HG03175 (cell line): Measurements from ENCODE around the gene LDB3.

Experiments
- ATAC-seq: cut with Tn5 transposase; IDR thresholded peaks from one replicate; pipeline ENCODE4 v1.9.1; 2021; ENCODE audit warnings: mild to moderate bottlenecking, moderate library complexity; ENCODE audit not compliant: unreplicated experiment

The LDB3 gene

GRCh38 chr10:86664341-86665217, 3.7 kb upstream of the LDB3 start:
- no peak for ATAC-seq

DNA sequence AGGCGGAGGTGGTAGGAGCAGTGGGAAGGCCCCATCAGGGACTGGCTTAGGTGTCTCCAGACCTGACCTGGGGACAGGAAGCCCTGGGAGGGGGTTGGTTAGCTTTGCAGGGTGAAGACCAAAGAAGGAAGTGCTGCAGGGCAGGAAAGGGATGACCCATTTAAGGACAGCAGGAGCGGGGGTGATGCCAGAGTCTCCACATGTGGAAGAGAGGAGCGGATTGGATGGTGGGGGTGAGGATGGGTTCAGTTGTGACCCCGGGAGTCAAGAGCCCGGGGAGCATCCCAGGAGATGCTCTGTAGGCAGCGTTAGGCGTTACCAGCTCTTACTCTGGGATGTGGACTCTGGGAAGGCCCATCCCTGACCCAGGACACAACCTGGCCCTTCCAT, 3.1 kb upstream of the LDB3 start:
- ATAC-seq: no peak

DNA sequence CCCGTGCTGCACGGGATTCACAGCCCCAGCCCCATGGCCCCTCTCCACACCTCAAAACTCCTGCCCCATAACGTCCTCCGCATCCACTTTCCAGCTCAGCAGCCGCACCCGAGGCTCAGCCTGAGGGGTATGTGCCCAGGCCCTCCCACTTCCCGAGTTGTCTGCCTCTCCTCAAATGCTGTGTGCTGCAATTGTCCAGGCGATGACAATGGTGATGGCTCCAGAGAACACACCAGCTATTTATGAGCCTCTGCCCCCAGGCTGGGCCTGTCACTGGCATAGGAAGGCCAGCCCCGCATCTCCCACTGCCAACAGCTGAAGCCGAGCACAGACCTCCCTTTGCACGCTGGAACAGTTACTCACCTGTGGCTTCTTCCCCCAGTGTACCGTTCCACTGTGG, 2.4 kb upstream of the LDB3 start:
- no peak for ATAC-seq

DNA sequence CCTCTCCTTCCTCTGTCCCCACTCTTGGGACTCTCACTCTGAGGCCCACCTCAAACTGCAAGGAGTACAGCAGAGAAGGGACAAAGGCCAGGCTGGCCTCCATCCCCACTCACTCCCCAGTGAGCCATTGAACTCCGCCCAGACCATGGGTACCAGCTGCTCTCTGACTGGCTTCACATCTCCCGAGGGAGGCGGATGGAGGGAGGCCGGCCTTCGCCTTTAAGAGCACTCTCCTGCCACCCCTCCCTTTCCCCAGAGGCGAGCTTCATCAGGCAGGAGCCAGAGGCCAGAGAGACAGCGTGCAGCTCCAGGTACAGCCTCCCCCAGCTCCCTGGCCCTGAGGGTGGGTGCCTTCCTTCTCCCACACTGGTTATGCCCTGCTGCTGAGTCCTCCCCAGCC, 1.8 kb upstream of the LDB3 start:
- no peak for ATAC-seq

DNA sequence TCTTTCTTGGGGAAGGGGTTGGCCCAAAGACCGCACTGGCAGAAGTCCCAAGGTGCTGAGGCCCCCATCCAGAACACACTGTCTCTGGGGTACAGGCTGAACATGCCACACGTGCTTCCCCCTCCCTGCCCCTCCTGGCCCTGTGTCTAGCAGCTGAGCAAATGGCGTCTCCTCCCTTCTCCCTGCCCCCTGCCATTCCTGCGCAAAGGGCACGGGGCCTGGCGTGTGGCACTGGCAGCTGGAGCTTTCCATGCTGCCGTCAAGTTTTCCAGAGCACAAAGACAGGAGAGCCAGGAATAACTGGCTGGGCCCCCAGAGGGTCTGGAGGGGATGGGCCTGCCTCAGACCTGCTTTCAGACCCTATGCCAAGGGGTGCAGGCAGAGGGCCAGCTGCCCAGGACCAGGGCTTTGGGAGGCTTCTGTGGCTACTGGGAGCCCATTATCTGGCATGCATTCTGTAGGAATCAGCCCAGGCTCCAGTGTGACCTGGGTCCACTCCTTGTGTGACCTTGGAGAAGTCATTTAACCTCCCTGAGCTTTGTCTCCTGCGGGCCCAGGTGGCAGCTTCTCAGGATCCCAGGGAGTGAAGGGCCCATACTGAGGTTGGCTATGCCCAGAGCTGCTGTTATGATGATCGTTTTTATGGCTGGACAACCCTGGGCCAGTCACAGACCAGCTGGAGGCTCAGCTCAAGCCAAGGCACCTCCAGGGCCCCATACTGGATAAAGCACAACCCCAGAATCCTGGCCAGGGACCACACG, 710 bp upstream of the LDB3 start:
- ATAC-seq: no peak

DNA sequence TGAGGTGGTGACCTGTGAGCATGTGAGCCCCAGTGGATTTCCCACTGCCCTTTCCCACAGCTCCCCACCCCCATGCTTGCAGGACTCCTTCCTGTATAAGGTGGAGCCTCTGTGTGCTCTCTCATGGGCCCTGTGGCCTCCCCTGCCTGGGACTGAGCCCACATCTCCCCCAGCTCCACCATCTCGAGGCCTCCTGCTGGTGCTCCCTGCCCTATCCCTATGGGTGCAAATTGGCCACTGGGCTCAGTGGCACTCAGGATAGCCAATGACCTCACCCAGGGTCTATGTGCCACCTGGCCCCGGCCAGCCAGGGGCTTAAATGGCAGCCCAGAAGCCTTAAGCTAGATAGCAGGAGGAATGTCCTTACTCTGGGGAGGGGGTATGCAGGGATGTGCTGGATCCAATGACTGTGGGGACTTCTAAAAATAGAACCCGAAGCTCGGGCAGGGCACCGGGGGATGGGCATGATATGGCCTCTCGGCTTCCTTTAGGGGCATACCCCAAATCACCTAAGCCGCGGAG, 2.0 kb downstream of the LDB3 start:
- ATAC-seq: no peak

DNA sequence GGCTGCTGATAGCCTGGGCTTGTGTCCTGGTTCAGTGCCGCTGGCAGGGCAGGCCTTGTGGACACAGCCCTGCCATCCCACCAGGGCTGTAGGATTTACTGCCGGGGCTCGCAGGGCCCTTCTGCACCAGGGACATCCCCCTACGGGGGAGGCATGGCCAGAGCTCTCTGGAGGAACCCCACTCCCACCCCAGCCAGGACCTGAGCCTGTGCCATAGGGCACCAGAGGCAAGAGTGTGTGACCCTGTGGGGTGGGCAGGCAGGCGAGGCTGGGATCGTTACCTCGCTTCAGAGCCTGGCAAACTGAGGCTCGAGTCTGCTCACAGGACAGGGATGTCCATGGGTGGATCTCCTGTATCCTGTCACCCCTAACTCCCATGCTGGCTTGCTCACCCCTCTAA, 2.6 kb downstream of the LDB3 start:
- no peak for ATAC-seq

DNA sequence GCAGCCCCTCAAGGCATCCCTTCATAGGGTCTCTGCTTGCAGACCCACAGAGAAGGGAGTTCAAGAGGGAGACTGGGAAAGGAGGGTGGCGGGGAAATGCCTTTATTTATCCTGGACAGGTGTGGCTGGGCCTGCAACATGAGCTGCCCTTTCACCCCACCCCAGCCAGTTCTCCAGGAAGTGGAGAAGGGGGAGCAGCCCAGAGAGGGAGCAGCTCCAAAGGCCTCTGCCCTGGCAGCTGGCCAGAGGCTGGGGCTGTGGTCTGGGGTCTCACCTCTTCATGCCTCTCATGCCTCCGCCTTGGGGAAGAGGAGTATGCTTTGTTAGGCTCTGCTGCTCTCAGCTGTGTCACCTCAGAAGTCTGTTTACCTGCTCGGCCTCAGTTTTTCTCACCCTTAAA, 3.1 kb downstream of the LDB3 start:
- ATAC-seq: no peak

DNA sequence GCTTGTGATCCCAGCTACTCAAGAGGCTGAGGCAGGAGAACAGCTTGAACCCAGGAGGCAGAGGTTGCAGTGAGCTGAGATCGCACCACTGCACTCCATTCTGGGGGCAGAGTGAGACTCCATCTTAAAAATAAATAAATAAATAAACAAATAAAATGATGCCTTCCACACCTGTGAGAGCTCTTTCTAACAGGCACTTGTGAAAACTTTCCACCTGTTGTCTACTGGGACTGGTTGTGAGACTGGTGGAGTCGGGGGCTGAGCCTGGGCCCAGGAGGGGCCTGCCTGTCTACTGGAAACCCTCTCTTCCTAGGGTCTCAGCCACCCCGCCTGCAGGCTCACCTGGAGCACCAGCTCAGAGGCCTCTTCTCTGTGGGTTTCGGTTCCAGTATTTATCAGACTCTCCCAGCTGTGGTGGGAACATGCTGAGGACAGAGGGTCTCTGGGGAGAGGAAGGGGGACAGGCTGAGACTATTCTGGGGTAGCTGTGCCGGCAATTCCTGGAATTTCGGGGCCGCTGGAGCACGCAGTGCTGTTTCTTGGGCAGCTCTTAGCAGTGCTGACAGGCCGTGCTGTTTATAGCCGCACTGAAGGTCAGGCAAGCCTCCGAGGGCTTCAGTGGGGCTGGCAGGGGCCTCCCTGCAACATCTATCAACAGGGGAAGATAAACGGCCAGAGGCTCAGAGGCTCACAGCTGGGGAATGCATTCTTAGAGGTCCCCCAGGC, 3.8 kb downstream of the LDB3 start:
- ATAC-seq: no peak

GRCh38 chr10:86673216-86673826, 5.0 kb downstream of the LDB3 start:
- ATAC-seq: no peak

DNA sequence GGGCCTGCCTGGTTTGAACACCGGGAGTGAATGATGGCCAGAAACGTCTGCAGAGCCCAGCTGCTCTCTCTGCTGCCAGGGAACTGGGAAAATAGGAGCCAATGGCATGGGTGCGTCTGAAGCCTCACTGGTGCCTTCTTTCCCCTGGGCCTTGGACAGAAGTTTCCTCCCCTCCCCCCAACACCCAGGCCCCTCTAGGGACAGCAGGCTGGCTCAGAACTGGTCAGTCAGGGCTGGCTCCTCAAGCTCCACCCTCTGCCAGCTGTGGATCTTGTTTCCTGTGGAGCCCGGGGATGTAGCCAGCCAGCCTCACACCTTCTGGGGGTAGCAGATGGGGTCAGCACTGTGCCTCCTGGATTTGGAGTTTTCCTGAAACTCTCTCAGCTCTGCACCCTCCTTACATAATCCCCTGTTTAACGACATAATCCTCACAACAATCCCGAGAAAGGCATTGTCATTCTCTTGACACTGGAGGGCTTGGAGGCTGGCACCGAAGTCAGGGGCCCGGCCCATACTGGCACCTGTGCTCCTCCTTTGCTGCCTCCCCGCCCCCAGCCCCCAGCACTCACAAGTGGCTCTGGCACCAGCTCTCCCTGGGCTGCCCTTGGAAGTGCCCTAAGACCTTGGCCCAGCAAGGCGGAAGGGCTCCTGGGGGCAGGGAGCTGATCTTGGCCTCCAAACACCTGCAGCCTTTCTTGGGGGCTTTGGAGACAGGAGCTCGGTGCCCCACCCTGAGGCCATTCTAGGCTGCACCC, 5.7 kb downstream of the LDB3 start:
- no peak for ATAC-seq

- ATAC-seq: no peak
Measured at GRCh38 chr10:86674912-86675311, 6.6 kb downstream of the LDB3 start.

- no peak for ATAC-seq
Measured at GRCh38 chr10:86677374-86677773, 9.1 kb downstream of the LDB3 start.

DNA sequence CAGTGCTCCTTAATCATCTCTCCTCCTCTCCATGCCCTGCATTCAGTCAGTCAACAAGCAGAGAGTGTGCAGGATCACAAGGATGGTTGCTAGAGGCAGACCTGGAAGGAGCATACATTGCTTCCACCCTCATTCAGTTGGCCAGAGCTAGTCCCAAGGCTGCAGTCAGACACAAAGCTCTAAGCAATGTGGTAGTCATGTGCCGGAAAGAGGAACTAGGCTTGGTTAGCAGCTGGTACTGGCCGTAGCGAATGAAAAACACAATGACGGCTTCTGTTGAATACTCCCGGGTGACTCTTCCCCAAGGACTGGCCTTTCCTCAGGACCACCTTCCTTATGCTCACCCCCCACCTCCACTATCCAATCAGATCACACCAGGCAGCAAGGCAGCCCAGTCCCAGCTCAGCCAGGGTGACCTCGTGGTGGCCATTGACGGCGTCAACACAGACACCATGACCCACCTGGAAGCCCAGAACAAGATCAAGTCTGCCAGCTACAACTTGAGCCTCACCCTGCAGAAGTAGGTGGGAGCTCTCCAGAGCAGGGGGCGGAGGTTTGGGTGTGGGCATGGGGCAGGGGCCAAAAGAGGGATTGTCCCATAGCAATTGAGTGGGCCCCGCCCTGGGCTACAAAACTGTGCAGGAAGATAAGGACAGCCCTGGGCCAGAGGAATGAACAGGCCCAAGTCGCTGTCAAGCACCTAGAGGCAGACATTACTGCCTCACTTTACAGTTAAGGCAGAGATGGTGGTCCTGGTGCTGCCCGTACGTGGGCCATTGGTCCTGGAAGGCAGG, 10.9 kb downstream of the LDB3 start:
- ATAC-seq: peak; percentile 61

GRCh38 chr10:86681047-86681446, 12.7 kb downstream of the LDB3 start:
- ATAC-seq: no peak

DNA sequence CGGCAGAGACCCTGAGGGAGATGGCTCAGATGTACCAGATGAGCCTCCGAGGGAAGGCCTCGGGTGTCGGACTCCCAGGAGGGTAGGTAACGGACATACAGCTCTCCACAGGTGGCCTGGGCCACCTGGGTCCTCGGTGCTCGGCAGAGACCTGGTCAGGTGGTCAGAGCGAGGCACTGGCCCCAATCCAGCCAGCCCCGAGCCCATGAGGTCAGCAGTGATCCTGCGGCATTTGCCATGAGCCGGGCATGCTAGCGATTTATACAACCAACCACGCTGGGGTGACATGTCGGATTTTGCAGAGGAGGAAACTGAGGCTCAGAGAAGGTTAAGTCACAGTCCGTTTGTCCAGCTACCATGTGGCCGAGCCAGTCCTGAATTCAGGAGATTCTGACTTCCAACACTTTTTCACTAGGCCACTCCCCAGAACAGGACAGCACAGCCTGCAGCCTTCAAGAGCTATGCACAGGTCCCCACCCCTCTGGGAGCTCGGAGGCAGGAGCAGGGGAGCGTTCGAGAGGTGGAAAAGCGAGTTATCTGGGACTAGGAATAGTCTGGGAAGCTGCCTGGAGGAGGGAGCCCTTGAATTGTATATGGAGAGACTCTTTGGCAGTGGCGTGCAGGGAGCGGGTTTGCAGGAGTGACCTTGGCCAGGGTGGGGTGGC, 13.5 kb downstream of the LDB3 start:
- ATAC-seq: no peak

DNA sequence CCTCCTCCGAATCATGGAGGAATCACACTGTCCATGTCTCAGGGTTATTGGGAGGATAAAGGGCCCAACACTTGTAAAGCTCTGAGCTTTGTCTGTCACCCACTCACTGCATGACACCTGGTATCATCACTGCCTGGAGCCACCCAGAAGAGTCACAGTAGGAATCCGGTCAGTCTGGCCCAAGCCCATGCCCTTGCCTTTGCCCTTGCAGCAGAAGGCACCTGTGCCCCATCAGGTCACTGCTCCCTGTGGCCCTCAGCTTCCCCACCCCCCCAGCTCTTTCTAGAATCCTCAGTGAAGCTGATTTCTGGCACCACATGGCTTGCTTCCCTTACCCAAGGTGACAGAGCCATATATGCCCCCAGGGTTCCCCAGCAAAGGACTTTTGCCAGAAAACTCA, 14.4 kb downstream of the LDB3 start:
- no peak for ATAC-seq

DNA sequence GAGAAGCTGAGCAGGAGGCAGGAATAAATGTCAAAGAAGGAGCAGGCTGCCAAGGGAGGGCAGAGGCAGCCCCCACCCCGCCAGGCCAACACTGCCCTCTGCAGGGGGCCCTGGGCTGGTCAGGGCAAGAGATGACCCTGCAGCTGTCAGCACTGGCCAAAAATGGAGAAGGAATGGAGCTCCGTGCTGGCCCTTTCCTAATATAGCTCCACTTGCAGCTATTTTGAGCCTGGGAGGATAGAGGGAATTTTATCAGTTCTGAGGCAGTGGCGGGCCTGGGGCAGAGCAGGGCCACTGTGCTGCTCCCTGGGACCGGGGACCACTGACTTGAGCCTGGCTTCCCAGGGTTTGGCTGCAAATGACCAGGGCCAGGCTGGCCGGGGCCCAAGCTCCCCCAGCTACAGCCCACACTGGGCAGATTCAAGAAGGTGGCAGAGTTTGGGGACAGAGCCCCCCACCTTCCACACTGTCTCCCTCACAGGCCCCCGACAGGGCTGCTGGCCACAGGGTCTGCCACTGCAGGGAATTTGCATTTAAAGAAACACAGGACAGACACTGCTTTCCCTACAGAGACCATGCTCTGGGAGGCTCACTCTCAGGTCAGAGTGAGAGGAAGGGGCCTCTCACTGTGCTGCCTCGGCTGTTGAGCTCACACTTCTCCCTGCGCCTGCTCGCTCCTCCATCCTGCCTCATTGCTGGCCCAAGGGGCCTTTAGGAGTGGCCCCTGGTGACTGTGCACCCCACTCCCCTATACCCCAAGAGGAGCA, 16.2 kb downstream of the LDB3 start:
- no peak for ATAC-seq
